ENCODE data around the gene CACNA1A.
A peak's percentile ranks its signal among the peaks of the same experiment; 100 is the strongest.
"Not testable (repeated sequence)": the region's sequence is repeated elsewhere in the genome, so short reads cannot be mapped to it uniquely, and the experiment has no call there.

Gene CACNA1A

DNA sequence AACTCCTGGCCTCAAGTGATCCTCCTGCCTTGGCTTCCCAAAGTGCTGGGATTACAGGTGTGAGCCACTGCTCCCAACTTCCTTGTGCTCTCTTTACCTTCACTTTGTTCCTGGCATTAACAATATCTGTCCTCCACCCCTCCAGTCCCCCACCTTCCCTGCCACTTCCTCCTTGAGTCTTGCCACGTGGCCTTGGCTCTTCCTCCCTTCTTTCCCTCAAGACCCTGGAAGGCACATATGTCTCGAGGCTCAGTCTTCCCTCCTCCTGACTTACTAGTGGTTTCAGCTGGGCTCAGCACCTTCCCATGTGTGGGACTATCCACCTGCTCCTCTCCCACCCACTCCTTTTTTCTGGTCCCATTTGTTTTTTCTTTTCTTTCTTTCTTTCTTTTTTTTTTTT, 285.4 kb downstream of the CACNA1A start:
- no peak for DNase-seq

DNA sequence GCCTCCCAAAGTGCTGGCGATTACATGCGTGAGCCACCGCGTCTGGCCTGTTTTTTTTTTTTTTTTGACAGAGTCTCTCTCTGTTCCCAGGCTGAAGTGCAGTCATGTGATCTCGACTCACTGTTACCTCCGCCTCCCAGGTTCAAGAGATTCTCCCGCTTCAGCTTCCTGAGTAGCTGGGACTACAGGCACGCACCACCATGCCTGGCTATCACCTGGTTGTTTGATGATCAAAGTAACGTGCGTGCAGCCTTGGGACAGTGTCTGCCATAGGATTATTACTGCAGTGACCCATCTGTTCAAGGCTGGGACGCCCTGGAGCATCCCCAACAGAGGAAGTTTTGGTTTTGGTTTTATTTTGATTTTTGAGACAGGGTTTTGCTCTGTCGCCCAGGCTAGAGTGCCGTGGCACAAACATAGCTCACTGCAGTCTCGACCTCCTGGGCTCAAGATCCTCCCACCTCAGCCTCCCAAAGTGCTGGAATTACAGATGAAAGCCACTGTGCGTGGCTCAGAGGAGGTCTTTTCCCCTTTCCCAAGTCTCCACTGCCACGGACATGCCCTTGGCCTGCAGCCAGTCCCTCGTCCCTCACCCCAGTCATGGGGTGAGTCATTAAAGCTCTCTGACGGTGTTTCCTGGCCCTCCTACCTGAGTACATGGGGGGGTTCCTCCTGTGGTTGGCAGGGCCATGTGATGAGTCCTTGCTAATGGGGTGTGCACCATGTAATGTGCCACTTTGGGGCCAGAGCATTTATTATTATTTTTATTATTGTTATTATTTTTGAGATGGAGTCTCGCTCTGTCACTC, 290.5 kb downstream of the CACNA1A start:
- DNase-seq: no peak

DNA sequence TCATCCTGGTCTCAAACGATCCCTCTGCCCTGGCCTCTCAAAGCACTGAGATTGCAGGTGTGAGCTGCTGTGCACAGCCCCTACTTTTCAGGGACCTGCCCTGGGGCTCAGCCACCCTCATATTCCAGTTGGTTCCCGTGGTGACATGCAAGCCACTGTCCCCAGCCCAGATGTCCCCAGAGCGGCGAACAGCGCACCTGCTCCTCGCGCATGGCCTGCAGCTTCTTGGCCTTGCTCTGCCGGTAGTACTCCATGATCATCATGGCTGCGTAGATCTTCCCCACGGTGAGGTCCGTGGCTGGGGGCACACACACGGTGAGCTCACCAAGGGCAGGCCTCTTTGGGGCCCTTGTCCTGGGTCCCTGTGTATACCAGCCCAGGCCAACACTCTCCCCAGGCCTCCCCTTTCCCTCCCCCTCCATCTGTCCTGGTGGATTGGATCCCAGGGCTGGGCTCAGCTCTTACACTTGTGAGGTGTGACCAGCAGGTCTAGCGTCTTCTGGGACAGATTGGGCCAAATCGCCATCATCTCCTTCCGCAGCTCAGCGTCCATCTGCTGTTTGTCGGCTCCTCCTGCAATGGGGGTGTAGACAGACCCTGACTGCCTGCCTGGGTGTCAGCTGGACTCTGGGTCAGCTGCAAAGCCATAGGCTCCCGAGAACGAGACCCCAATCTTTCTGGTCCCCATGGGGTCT, 292.1 kb downstream of the CACNA1A start:
- no peak for DNase-seq

DNA sequence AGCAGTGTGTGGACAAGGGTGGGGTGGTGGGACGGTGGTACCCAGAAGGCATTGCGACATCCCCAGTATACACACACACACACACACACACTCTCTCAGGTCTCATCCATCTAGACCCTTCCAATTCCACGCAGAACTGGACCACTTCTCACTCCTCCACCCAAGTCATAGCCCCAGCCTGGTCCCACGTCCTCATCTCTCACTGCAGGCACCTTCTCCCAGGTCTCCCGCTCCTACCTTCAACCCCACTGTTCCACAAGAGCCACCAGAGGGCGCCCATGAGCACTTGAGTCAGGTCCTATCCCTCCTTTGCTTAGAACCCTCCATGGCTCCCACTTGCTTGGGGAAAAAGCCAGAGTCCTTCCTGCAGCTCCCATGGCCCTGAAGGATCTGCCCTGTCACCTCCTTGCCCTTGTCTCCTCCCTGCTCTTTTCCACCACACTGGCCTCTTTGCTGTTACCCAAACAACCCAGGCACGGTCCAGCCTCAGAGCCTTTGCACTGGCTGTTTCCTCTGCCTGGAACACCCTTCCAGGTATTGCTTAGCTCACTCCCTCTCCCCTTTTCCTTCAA, 293.4 kb downstream of the CACNA1A start:
- peak; percentile 47 for DNase-seq

DNA sequence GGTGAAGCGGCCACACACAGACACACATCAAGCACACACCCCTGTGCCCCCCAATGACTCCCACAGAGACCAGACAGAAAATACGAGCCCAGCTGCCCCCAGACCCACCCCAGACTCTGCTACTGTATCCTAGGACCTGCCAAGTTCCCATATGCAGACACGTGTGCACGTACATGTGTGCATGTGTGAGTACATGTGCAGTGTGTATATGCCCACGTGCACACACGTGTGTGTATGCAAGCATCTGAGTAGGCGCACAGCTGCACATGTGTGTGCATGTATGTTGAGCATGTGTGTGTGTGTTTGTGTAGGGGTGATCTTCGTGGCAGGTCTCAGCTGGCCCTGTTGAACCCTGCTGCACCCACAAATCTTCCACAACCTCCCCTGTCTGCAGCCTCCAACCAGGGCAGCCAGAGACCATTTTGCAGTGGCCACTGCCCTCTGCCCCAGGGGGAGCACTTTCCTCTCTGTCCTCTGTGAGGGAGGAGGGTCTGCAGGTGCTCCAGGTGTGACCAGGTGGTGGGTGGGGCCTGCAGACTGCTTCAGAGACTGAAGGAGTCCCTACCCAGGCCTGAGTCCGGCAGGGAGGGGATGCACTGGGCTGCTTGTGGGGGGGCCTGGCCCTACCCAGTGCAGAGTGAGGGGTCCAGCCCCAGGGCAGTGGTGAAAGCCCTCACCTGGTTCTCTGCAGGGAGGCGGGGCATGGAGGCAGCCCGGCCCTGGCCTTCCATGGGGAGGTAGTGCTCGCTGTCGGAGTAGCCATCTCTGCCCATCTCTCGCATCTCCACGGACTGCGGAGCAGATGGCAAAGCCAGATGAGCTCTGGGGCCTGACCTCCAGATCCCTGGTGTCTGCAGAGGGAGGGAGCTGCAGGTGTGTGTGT, 294.6 kb downstream of the CACNA1A start:
- DNase-seq: no peak

DNA sequence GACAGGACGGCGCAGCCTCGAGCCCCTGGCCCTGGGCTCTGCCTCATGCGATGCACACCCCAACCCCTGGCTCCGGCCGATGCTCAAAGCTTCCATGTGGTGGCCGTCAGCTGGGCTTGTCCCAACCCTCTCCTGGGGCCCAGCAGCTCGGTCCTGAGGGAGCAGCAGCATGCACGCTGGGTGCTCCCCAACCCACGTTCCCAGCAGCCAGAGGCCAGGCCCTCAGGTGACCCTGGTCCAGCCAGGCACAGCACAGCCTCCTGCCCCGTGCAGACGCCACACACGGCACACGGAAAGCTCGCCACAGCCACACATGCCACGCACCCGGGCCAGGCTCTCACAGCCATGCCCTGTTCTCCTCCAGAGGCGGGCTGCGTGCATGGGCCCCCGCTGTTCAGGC, 295.3 kb downstream of the CACNA1A start:
- DNase-seq: no peak

DNA sequence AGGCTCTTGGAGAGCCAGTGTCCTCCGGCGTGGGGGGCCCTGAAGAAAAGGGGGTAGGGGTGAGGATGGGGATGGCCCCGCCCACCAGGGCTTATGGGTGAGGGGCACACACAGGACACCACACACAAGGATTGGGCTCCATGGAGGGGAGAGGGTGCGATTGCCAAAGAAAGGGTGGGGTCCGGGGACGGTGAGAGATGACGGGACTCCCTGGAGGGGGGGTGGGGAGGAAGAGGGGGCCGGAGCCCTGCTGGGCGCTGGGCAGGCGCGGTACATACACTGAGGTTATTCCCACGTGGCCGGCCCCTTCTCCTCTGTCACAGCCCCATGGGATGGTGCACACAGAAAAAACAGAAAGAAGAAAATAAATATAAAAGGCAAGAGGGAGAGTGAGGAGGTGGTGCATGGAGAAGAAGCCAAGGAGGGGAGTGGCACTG, 295.9 kb downstream of the CACNA1A start:
- DNase-seq: no peak

DNA sequence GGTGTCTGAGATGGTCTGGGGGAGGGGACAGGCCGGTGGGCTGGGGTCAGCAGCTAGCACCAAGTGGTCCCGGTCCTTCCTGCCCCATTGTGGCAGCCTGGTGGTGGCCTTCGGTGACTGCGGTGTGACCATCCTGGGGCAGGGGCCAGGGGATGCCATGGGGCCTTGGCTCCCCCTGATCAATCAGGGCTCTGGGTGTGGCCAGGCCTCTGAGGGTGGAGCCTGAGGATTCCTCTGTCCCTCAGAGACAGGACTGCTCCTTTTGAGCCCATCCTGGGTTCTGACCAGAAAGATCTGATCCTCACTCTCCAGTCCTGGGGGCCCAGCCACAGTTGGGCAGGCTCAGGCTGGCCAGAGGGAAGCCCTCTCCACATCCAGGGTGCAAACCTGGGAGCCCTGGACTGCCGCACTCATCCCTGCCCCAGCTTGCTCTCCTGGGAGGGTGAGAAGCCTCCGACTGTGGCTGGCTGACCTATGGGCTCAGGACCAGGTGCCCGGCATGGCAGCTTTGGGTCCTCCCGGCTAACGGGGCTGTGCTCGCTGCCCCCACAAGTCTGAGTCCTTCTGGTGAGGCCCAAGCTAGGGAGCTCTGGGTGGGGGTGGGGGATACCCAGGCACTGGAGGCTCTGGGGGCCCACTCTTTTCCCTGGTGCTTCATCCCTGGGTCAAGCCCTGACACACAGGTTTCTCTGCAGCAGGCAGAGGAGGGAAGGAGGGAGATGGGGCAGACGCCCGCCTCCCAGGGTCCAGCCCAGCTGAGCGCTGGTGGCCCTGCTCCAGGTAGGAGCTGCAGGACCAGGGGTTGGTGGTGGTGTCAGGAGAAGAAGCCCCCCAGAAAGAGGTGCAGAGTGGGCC, 296.6 kb downstream of the CACNA1A start:
- DNase-seq: no peak

DNA sequence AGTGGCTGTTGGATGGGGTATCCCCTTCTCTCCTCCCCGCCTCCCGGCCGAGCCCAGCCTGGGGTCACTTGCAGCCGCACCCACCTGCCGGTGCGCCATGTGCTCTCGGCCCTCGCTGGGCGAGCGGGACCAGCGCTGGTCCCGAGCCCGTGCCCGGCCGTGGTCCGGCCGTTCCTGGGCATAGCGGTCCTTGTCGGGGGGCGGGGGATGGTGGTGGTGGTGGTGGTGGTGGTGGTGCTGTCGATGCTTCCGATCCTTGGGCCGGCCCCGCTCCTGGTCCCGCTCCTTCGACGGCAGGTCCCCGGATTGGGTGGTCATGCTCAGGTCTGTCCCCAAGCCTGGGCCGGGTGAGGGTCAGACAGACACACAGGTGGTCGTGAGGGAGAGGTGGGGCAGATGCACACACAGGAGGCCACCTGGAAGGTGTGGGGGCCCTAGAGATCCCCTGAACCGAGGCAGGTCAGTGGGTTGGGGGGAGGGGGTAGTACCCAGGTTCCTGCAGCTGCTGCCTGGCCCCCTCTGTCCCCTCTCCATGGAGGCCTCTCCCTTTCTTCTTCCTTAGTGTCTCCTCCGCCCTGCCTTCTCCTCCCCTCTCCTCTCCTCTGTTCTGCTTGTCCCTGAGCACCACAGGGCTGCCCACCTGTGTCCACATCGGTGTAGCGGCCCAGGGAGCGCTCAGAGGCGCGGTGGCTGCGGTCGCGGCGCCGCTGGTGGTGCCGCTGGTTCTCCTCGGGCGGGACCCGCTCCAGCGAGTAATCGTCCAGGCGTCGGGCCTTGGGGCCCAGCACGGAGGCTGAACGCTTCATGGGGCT, 297.4 kb downstream of the CACNA1A start:
- no peak for DNase-seq

DNA sequence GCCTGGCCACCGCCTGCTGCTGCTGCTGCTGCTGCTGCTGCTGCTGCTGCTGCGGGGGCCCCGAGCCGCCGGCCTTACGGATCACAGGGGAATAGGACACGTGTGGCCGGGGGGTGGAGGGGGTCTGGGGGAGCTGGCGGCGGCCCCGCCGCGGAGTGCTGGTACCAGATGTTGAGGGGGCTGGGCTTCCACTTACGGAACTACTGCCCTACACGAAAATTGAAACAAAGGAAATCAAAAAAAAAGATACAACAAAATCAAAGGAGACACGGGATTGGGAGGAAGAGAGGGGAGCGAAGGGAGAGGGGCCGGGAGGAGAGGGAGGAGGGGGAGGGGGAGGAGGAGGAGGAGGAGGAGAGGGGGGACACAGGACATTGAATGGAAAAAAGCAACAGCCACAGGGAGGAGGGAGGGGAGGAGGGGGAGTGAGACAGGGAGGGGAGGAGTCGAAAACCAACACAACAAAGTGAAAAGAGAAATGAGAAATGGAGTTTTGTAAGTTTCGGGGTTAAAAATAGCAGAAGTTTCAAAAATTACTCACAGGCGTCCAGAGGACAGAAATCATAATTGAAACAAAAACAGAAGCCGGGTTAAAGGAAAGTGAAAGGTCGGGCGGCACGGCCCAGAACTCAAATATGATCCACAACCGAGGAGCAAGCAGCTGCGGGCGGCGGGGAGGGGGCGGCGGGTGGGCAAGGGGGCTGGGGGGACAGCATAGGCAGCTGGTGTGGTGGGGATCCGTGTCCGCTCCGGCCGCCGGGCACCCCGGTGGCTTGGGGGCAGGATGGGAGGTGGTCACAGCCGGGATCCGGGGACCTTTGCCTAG, 298.2 kb downstream of the CACNA1A start:
- peak; percentile 90 for DNase-seq

DNA sequence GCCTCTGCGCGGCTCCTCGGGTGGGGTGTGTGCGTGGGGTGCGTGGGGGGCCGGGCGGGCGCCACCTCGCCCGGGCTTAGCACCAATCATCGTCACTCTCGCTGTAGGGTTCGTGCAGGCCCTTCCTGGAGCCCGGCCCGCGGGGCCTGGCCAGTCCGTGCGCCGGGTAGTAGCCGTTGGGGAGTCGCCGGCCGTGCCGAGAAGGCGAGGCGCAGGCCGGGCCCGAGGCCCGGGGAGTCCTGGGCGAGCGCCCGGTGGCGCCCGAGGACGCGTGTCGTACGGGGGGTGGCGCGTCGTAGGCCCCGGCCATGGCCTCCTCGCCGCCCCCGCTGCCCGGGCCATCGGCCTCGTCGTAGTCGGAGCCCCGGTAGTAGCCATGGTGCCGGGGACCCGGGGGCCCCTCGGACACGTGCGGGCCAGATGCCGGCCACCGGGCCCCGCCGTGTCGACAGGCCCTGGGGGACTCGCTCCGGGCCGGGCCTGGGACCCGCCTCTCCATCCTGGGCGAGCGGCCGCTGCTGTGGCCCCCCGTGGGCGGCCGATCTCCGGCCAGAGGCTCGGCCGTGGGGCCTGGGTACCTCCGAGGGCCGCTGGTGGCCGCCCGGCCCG, 298.9 kb downstream of the CACNA1A start:
- DNase-seq: peak; percentile 5

DNA sequence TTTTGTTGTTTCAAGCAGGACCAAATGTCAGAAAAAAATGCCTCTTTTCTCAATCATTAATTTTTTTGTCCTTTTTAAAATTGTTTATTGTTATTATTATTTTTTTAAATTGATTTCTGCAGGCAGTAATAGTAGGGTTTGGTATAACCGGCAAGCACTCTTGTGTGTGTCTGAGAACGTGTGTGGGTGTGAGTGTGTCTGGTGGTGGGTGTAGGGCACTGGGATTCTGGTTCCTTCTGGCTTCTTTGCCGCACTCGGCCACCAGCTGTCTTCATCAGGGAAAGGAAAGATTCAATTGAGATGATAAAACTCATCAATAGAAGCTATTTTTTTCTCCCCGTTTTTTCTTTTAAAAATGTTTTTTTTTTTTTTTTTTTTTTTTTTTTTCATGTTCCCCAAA, 299.7 kb downstream of the CACNA1A start:
- no peak for DNase-seq

DNA sequence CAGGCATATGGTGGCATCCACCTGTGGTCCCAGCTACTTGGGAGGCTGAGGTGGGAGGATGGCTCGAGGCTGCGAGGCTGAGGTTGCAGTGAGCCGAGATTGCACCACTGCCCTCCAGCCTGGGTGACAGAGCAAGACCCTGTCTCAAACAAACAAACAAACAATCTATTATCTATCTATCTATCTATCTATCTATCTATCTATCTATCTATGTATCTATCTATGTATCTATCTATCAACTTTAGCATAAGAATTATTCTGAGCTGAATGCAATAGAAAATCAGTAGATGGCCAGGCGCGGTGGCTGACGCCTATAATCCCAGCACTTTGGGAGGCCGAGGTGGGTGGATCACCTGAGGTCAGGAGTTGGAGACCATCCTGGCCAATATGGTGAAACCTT, 304.2 kb downstream of the CACNA1A start:
- DNase-seq: not testable (repeated sequence)

DNA sequence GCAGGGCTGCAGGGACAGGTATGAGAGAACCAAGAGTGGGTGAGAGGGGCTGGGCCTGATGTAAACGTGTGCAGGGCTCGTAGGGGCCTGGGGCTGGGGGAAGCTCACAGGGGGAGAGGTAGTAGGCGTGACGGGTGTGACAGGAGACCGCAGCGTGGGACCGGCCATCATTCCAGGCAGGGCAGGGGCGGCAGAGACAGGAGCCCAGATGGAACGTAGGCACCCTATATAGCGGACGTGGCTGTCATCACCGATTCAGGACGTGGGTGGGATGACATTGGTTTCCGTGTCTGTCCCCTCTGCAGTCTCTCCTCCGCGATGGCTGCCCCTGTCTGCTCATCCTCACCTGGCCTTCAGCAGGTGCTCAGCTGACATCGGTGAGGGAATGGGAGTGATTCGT, 307.6 kb downstream of the CACNA1A start:
- DNase-seq: no peak

DNA sequence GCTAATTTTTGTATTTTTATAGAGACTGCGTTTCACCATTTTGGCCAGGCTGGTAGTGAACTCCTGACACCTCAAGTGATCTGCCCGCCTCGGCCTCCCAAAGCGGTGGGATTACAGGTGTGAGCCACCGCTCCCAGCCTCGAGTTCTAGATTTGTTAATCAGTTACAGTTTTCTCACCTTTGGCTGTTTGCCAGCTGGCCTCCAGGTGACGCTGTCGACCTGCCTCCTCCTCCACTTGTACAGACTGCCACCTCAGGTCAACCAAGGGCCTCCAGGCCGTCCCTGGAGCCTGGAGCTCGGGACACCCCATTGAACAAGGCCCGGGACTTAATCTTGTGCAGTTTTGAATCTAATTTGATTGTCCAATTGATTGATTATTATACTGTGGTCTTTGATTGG, 310.6 kb downstream of the CACNA1A start:
- no peak for DNase-seq

DNA sequence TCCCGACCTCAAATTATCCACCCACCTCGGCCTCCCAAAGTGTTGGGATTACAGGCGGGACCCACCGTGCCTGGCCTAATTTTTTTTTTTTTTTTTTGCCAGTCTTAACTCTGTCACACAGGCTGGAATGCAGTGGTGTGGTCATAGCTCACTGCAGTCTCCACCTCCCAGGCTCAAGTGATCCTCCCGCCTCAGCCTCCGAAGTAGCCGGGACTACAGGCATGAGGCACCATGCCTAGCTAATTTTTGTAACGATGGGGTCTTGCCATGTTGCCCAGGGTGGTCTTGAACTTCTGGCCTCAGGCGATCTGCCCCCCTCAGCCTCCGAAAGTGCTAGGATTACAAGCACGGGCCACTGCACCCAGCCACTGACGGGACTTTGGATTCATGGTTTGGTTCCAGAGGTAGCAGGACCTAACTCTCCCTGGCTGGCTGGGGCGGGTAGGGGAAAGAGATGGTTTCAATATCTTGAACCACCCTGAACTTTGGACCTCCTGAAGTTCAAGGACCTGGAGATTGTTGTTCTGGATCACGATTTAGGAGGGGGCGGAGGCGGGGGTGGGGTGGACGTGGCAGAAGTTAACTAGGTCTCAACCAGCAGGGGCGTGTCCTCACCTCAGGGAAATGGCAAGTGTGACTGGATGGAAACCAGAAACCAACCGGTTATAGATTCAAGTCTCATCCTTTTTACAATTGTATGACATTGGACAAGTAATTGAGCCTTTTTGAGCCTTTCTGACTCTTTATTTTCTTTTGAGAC, 315.3 kb downstream of the CACNA1A start:
- no peak for DNase-seq

DNA sequence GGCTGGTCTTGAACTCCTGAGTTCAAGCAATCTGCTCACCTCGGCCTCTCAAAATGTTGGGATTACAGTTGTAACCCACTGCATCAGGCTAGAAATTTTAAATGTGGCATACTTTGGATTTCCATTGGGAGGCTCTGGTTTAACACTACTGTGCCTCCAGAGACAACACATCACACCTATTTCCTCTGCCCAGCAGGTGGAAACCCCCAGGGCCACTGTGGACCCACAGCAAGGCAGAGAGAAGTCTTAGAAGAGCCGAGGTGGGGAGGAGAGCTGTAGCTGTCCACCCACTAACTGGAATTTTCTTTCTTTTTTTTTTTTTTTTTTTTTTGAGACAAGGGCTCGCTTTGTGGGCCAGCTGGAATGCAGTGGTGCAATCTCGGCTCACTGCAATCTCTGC, 316.7 kb downstream of the CACNA1A start:
- DNase-seq: no peak

DNA sequence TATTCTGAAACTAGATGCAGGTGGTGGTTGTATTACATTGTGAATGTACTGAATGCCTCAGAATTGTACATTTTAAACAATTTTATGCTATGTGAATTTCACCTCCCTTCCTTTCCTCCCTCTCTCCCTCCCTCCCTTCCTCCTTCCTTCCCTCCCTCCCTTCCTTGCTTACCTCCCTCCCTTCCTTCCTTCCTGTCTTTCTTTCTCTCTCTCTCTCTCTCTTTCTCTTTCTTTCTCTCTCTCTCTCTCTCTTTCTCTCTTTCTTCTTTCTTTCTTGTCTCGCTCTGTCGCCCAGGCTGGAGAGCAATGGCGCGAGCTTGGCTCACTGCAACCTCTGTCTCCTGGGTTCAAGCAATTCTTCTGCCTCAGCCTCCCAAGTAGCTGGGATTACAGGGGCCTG, 318.9 kb downstream of the CACNA1A start:
- DNase-seq: no peak

DNA sequence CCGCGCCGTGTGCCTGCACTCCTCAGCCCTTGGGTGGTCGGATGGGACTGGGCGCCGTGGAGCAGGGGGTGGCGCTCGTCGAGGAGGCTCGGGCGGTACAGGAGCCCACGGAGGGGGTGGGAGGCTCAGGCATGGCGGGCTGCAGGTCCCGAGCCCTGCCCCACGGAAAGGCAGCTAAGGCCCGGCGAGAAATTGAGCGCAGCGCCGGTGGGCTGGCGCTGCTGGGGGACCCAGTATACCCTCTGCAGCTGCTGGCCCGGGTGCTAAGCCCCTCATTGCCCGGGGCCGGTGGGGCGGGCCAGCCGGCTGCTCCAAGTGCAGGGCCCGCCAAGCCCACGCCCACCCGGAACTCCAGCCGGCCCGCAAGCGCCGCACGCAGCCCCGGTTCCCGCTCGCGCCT, 319.6 kb downstream of the CACNA1A start:
- DNase-seq: not testable (repeated sequence)
